Inflammatory macrophage (primary cell): ENCODE measurements around the gene PAFAH1B2.

Experiments used
- DNase-seq, 2 donors: peaks; one replicate each; pipeline ENCODE4 v3.0.0-alpha.2; 2020 to 2022

PAFAH1B2 gene

GRCh38 chr11:117189191-117189940, 45.3 kb downstream of the PAFAH1B2 start:
- DNase-seq: peak; percentile 95 to 97

GRCh38 chr11:117189941-117190544, 46.0 kb downstream of the PAFAH1B2 start:
- no peak for DNase-seq

GRCh38 chr11:117191680-117192400, 47.8 kb downstream of the PAFAH1B2 start:
- DNase-seq: no peak

- no peak for DNase-seq
Measured at GRCh38 chr11:117192401-117192875, 48.4 kb downstream of the PAFAH1B2 start.

- no peak for DNase-seq
Measured at GRCh38 chr11:117193130-117194020, 49.3 kb downstream of the PAFAH1B2 start.

- no peak for DNase-seq
Measured at GRCh38 chr11:117194267-117194666, 50.2 kb downstream of the PAFAH1B2 start.

- DNase-seq: peak in 1 of 2 donors; percentile 60
Measured at GRCh38 chr11:117195258-117195657, 51.2 kb downstream of the PAFAH1B2 start.

- no peak for DNase-seq
Measured at GRCh38 chr11:117195761-117196160, 51.7 kb downstream of the PAFAH1B2 start.

- no peak for DNase-seq
Measured at GRCh38 chr11:117197006-117197405, 52.9 kb downstream of the PAFAH1B2 start.

- DNase-seq: no peak
Measured at GRCh38 chr11:117197516-117198456, 53.7 kb downstream of the PAFAH1B2 start.

- no peak for DNase-seq
Measured at GRCh38 chr11:117198613-117199012, 54.5 kb downstream of the PAFAH1B2 start.

- DNase-seq: no peak
Measured at GRCh38 chr11:117199053-117199915, 55.2 kb downstream of the PAFAH1B2 start, which contains the start of gene TAGLN. TSS of gene TAGLN (plus strand) at chr11:117199370. CDS start at chr11:117203014, 3,644 bp downstream.

- DNase-seq: no peak
Measured at GRCh38 chr11:117199916-117200812, 56.1 kb downstream of the PAFAH1B2 start.

GRCh38 chr11:117200813-117201657, 56.9 kb downstream of the PAFAH1B2 start:
- DNase-seq: no peak

GRCh38 chr11:117201658-117202305, 57.7 kb downstream of the PAFAH1B2 start:
- no peak for DNase-seq

- no peak for DNase-seq
Measured at GRCh38 chr11:117202386-117203068, 58.4 kb downstream of the PAFAH1B2 start.

GRCh38 chr11:117203069-117203407, 59.0 kb downstream of the PAFAH1B2 start:
- DNase-seq: no peak
